WERI-Rb-1 (cell line): ENCODE data around the gene FAIM2.

Source experiments
- DNase-seq: peaks from one replicate; pipeline ENCODE4 v3.0.0-alpha.2; 2020
- H3K27ac ChIP-seq: fragments of 250-450 bp; sonication (Bioruptor Pico); 2 replicates; pipeline ENCODE4 v1.5.1; 2020; ENCODE audit warnings: mild to moderate bottlenecking, moderate library complexity
- H3K27me3 ChIP-seq: fragments of 250-450 bp; sonication (Bioruptor Pico); 2 replicates; pipeline ENCODE4 v1.5.1; 2021; ENCODE audit warnings: mild to moderate bottlenecking, low read depth, moderate library complexity; ENCODE audit not compliant: insufficient read depth, severe bottlenecking
- H3K36me3 ChIP-seq: fragments of 250-450 bp; sonication (Bioruptor Pico); 2 replicates; pipeline ENCODE4 v1.5.1; 2020; ENCODE audit warnings: mild to moderate bottlenecking, moderate library complexity
- H3K4me3 ChIP-seq: 2 replicates; pipeline ENCODE4 v1.5.1; 2011; ENCODE audit warnings: low read depth, mild to moderate bottlenecking, control low read depth, low read length
- H3K9me3 ChIP-seq: fragments of 250-450 bp; sonication (Bioruptor Pico); 2 replicates; pipeline ENCODE4 v1.5.1; 2021; ENCODE audit warnings: mild to moderate bottlenecking, moderate library complexity; ENCODE audit not compliant: severe bottlenecking
- TF ChIP-seq, protein P1 (sequence below): IDR thresholded peaks from 2 replicates; pipeline ENCODE4 v1.5.1; 2011; ENCODE audit warnings: low read depth, mild to moderate bottlenecking, control low read depth, inconsistent platforms, low read length

Gene FAIM2

DNA sequence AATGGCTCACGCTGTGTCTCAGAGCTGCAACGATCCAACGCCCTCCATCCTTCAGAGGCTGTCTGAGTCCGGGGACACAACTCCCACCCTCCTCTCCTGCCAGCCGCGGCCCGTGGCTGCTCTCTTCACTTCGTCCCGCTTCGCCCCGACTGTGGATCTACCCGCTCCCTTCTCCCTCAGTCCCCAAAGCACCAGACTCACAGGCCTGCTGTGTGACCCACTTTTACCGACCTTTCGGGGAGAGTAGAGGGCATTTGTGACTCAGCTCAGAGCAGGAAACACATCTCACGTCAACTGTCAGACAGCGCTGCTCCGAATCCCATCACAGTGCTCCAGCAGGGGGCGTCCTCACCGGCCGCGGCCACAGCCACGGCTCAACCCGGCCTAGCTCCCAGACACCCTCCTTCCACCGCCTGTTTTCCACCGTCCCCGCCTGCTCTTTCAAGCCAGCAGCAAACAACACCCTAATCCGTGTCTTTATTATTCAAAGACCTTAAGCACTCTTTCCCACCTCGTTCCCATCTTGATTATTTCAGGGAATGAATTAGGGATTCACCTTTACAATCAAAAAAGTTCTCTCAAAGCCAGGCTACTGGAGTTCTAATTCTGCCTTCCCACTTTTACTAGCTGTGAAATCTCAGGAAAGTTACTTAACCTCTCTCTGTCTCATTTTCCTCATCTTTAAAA, 41.8 kb upstream of the FAIM2 start:
- Histone ChIP-seq H3K9me3 (no peaks in the 10 kb centered on the region), H3K4me3 (peak overlapping the region; percentile 60), H3K36me3 (no peaks in the 10 kb centered on the region), H3K27me3 (no peaks in the 10 kb centered on the region), H3K27ac (peak overlapping the region; percentile 48)
- peak; percentile 93 for DNase-seq
- TF ChIP-seq, protein P1, sequence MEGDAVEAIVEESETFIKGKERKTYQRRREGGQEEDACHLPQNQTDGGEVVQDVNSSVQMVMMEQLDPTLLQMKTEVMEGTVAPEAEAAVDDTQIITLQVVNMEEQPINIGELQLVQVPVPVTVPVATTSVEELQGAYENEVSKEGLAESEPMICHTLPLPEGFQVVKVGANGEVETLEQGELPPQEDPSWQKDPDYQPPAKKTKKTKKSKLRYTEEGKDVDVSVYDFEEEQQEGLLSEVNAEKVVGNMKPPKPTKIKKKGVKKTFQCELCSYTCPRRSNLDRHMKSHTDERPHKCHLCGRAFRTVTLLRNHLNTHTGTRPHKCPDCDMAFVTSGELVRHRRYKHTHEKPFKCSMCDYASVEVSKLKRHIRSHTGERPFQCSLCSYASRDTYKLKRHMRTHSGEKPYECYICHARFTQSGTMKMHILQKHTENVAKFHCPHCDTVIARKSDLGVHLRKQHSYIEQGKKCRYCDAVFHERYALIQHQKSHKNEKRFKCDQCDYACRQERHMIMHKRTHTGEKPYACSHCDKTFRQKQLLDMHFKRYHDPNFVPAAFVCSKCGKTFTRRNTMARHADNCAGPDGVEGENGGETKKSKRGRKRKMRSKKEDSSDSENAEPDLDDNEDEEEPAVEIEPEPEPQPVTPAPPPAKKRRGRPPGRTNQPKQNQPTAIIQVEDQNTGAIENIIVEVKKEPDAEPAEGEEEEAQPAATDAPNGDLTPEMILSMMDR = peak; percentile 98

DNA sequence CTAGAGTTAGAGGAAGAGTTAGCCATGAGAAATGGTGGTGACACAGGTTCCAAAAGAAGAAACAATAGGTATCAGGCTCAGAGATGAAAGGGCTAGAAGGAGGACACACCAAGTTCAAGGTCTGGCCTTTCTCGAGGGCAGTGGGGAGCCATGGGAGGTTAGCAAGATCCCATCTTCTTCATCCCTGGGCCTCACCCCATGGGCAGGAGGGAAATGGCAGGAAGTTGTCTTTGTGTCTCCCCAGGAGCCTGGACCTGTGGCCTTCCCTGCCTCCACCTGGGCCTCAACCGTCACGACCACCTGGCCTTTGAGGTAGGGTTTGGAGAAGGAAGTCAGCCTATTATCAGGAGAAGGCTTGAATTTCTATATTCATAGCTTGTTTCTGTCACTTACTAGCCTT, 41.0 kb upstream of the FAIM2 start:
- Histone ChIP-seq H3K4me3 (no peak overlapping the region), H3K27me3 (no peaks in the 10 kb centered on the region), H3K27ac (no peak overlapping the region; the same call in 1 of the 2 replicates), H3K36me3 (no peaks in the 10 kb centered on the region), H3K9me3 (no peaks in the 10 kb centered on the region)
- TF ChIP-seq, protein P1 = no peak
- DNase-seq = no peak

DNA sequence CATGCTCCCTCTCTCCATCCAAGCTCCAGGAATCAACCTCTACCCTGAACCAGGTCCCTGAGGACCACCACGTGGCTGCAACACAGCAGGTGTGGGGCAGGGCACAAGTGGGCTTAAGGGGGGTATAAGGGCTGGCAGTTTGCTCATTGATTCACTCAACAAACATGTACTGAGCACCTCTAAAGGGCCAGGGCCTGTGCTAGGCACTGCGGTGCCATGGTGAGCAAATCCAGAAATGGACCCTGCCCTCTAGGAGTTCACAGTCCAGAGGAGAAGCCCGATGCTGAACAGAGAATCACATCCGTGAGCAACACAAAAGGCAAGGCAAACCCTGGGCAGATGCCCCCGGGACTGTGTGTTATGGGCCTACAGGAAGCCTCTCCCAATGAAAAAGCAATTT, 40.3 kb upstream of the FAIM2 start:
- H3K4me3 ChIP-seq = no peak overlapping the region
- H3K27me3 ChIP-seq = no peaks in the 10 kb centered on the region
- H3K27ac ChIP-seq = no peak overlapping the region

DNA sequence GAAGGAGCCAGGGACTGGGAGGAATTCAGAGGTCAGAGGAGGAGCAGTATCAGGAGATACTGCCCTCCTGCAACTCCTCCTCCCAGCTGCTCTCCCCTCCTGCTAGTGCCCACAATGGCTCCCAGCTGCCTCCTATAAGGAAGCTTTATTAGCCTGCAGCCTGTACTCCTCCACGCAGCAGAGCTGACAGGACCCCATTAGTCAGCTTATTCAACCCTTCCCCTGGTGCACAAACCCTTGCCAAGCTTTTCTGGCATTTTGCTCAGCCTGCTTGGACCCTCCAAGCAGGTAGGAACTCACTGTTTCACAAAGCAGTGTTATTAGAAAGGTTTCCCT, 39.9 kb upstream of the FAIM2 start:
- H3K36me3 ChIP-seq = no peaks in the 10 kb centered on the region
- no peak overlapping the region for H3K4me3 ChIP-seq
- no peak for DNase-seq
- H3K9me3 ChIP-seq = no peaks in the 10 kb centered on the region
- H3K27me3 ChIP-seq = no peaks in the 10 kb centered on the region
- TF ChIP-seq, protein P1 = no peak
- no peak overlapping the region for H3K27ac ChIP-seq

More for the DNA sequence above, 40.3 kb upstream of the FAIM2 start:
- H3K36me3 ChIP-seq = no peaks in the 10 kb centered on the region
- no peak for DNase-seq
- TF ChIP-seq, protein P1 = no peak
- no peaks in the 10 kb centered on the region for H3K9me3 ChIP-seq

DNA sequence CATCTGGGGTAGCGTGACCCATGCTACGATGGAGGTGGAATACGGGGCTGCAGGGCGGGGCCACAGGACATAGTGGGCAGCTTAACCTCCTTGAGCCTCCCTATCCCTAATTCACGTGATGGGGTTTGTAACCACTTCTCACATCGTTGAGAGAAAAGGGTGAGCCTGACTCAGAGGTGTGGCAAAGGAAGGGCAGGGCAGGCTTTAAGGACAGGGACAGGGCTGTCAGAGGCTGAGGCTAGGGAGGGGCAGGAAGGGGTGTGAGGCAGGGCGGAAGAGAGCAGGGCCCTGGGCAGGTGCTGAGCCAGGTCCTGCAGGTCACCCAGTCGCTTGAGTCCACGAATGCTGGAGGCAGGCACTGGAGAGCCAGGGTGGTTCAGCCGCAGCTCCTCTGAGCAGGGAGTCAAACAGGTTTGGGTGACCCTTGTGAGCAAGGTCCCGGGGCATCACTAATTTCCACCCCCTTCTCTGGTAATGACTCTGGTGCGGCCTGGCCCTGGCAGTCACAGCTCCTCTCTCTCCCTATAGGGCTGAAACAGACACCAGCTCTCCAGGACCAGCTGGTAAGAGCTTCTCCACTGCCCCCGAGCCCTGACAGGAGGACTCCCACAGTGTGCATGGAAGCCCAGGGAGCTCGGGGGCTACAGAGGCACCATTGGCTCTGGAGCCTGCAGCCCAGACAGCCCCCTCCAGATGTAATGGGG, 39.4 kb upstream of the FAIM2 start:
- Histone ChIP-seq H3K27ac (no peak overlapping the region), H3K4me3 (no peak overlapping the region), H3K9me3 (no peaks in the 10 kb centered on the region), H3K27me3 (no peaks in the 10 kb centered on the region), H3K36me3 (no peaks in the 10 kb centered on the region)
- TF ChIP-seq, protein P1 = no peak
- no peak for DNase-seq
